Stromal cell of bone marrow (primary cell): ENCODE data around the gene CDK5RAP1.

ENCODE experiments used
- DNase-seq: peaks from one replicate; pipeline ENCODE4 v3.0.0-alpha.2; 2012; ENCODE audit warnings: low read depth

The CDK5RAP1 gene

DNA sequence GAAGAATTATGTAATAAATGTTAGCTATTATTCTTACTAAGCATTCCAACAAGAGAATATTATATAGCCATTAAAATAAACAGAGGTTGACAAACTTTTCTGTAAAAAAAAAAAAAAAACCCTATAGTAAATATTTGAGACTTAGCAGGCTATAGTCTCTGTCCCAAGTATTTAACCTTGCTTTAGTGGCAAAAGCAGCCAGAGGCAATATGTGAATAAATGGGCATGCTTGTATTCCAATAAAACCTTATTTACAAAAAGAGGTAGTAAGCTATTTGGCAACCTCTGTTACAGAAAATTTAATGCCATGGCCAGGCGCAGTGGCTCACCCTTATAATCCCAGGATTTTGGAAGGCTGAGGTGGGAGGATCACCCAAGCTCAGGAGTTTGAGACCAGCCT lies 14.6 kb downstream of the CDK5RAP1 start:
- DNase-seq = no peak

DNA sequence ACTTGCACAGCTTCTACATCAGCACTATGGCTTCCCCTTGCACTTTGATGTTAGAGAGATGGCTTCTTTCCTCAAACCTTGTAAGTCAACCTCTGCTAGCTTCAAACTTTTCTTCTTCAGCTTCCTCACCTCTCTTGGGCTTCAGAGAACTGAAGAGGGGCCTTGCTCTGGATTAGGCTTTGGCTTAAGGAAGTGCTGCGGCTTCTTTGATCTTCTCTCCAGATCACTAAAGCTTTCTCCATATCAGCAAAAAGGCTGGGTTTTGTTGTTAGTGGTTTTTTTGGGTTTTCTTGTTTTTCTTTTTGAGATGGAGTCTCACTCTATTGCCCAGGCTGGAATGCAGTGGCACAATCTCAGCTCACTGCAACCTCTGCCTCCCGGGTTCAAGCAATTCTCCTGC lies 24.0 kb downstream of the CDK5RAP1 start:
- DNase-seq = no peak

DNA sequence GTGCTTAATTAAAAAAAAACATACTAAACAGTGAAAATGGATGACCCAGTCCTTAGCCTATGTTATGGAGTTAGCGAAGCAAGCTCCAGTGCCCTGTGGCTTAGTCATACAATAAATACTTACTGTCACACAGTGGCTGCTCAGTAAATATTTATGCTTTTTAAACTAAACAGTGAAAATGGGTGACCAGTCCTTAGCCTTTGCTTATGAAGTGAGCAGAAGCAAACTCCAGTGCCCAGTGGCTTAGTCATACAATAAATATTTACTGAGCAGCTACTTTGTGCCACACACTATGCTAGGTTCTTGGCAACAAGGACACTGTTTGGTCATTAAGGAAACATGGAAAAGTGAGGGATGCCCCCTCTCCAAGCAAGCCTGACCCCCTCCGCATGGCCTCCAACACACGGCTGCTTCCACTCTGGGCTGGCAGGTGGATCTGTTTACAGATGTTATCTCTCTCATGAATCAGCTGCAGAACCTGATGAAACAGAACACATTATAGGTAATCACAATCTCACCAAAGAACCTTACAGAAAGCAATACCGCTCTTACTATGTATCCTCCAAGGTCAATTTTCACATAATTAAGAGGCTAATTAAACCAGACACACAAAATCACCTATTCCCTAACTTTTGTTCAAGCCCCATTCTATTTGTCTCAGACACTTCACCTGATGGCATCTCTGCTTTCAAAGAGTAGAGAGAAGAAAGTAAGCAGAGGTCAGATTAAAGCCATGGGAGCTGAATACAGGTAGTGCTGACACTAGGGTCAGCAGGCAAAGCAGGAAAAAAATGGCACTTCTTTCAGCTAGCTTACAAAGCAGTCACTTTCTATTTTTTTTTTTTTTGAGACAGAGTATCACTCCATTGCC lies 27.3 kb downstream of the CDK5RAP1 start:
- peak; percentile 14 for DNase-seq

DNA sequence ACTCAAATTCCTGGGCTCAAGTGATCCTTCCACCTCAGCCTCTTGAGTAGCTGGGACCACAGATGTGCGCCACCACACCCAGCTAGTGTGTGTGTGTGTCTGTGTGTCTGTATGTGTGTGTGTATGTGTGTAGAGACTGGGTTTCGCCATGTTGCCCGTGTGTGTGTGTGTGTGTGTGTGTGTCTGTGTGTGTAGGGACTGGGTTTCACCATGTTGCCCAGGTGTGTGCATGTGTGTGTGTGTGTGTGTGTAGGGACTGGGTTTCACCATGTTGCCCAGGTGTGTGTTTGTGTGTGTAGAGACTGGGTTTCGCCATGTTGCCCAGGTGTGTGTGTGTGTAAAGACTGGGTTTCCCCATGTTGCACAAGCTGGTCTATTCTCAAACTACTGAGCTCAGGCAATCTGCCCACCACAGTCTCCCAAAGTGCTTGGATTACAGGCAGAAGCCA lies 28.3 kb downstream of the CDK5RAP1 start:
- no peak for DNase-seq

DNA sequence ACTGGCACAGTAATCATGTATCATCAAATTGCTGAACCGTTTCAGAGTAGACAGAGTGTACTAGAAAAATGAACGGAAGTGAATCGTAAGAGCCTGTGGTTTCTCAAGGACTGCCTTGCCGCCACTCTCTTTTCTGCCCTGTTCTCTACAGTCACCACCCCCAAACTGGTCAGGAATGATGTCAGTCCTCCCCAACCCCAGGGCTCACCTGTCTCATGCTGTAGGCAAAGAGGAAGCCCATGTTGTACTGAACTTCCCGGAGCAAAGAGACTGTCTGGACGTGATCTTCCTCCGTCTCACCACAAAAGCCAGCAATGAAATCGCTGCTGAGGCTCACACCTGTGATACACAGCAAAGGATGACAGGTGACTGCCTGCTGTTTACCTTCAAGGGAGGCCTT lies 31.0 kb downstream of the CDK5RAP1 start:
- no peak for DNase-seq

DNA sequence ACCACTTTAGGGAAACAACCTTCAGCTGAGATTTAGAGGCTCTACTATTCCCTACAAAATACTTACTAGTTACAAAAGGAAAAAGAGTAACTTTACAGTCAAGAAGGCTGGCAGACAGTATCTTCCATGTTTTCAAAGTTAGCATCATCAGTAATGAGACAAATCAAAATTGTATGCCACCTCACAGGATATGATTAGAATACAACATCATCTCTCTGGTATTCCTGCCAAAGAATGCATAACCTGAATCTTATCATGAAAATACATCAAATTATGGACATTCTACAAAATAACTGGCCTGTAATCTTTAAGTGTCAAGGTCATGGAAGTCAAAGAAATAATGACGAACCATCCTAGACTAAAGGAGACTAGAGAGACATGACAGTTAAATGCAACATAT lies 38.4 kb downstream of the CDK5RAP1 start:
- no peak for DNase-seq

DNA sequence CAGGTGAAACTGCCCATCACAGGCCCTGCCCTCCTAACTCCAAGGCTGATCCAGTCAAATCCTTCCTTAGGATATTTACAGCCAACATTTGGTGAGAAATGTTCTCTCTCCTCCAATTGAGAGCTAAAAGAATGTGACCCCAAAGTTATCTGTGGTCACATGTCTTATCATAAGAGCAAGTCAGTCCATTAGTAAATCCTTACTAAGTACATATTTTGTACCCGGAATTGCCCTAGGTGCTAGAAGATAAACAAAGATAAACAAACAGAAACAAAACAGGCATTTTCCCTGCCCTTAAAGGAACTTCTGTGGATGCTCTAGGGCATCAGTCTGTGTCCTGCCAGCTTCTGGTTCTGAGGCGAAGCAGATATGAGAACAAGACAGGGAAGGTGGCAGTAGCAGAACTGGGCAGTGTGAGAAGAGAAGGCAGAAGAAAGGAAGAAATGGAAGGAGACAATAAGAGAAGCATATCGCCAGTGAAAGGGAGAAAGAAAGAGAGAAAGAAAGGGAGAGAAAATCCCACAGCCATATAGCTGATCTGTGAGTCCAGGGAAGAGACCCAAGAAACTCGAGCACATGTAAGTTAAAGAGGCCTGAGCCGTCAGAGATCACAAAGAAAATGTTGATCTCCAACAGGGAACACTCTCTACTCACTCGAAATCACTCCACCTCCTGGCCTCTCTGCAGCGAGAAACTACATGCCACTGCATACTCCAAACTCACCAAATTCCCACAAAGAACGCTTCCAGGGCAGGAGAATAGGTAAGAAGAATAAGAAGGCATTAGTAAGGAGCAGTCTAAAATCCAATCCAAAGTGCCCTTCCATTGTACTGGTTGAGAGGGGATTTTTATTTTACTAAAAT lies 41.7 kb downstream of the CDK5RAP1 start:
- DNase-seq = no peak

DNA sequence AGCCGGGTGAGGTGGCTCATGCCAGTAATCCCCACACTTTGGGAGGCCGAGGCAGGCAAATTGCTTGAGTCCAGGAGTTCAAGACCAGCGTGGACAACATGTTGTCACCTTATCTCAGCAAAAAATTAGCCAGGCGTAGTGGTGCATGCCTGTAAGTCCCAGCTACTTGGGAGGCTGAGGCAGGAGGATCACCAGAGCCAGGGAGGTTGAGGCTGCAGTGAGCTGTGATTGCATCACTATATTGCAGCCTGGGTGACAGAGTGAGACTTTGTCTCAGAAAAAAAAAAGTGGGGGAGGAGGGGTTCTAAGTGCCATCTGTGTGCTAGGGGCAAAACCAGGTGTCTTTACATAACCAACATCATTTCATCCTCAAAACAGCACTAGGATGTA lies 48.3 kb downstream of the CDK5RAP1 start:
- DNase-seq = no peak

DNA sequence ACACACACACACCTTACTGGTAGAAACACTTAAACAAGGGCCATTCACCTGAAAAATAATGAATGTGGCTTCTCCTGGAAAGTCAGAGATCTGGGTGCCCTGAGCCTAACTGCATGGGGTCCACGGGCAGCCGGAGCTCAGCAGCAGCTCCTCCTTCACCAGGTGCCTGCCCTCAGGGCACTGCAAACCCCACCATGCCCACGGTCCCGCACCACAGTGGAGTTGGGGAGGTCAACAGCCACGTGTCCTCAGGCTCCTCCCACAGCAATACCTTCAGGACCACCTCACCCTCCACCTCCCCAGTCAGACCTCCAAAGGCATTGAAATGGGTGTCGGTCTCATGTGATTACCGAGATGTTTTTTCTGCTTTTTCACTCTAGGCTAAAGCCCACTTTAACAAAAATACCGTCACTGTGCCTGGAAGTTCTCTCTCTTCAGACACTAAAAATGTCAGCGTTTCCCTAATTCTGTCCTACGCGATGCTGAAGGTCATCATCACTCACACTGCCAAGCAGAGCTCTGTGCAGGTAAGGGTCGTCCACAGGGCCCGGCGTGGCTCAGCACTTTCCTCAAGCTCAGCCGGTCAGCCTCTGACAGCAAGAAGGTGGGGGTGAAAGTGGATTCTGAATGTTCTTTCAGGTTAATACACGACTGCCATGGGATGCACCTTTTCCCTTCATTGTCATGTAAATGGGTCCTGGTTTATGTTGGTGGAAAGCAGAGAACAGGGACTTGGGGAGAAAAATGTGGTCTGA lies 48.9 kb downstream of the CDK5RAP1 start:
- no peak for DNase-seq

DNA sequence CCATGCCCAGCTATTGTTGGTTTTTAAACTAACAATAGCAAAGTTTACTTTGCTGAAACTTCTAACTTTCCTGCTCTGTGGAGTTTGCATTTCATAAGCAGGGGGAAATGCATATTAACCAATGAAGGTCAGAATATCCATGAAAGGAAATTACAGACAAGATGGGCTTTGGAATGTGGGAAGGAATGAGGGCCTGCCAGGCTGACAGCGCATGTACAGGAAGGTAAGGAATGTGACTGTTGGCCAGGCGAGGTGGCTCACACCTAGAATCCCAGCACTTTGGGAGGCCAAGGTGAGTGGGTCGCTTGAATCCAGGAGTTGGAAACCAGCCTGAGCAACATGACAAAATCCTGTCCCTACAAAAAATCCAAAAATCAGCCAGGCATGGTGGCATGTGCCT lies 49.6 kb downstream of the CDK5RAP1 start:
- DNase-seq = no peak

DNA sequence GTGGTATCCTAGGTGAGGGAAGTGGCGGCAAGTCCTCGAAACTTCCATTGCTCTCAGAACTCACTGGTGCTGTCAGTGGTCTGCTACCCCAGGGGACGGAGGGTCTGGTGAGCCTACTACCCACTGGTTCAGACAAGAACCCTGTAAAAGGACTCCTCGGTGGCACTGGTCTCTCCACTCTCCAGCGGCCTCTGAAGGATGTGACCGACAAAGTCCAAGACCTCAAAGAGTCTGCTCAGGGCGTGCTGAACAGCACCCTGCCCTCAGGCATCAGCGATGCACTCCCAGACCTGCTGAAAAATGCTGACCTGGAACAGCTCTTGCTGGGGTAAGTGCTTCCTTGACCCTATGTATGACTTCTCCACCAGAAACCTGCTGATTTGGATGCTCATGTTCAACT lies 51.8 kb downstream of the CDK5RAP1 start:
- no peak for DNase-seq

DNA sequence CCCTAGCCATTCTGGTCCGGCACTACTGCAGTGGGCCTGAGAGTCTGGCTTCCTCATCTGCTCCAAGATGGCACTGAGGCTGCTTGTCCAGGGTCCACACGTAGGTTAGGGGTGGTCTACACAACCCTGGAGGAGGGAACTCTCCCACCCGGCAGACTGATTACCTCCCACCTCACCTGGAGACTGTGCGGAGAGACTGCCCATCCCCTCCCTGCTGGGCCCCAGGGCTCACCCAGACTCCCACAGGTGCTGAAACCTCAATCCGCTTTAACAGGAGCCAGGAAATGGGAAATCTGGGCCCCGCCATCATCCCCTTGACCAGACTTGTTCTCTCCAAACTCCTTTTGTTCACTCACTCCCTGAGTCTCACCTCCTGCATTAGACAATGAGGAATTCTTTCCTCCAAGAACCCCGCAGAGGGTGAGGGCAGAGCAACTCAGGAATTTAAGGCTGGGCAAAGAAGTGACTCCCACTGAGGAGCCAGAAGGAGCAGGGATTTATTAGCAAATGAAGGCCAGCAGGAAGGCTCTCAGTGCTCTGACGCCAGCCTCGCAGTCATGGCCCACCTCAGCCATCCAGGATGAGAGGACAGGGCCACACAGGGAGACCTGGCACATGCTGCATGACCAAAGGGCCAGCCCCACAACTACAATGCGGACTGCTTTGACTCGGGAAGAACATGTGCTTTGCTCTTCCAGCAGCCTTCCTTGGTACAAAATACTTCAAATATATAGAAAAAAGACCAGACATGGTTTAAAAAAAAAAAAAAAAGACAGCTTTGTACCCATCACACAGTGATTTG lies 53.0 kb downstream of the CDK5RAP1 start:
- DNase-seq = no peak

DNA sequence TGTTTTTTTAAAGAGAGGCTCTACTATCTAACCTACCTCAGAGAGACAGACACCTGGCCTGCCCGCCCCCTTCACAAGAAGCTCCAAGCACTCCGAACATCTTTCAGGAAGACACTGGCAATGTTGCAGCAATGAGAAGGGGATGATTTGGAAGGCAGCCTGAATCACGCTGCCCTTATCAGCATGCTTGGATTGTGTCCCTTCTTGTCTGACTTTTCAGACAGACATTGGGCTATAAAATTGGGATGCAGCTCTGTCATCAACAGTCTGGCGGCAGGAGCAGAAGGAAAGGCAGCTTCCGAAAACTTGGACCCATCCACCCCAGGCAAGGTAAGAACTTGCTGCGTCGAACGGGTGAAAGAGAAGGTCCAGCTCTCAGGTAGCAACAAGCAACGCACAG lies 56.0 kb downstream of the CDK5RAP1 start:
- no peak for DNase-seq

DNA sequence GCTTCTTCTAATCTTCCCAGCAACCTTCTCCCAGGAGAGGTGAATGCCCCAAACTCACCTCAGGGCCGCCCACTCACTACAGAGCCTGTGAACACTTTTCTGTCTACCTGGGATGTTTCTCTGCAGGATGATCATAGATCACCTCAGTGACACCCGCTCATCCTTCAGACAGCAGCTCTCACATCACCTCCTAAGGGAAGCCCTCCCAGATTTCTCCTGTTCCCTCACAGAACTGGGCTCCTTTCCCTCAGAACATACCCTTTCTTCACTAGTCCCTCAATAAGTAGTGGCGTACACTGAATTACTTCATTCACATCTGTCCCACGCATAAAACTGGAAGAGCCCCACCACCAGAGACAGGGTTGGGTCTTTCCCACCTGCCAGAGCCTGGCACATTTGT lies 57.8 kb downstream of the CDK5RAP1 start:
- DNase-seq = no peak

DNA sequence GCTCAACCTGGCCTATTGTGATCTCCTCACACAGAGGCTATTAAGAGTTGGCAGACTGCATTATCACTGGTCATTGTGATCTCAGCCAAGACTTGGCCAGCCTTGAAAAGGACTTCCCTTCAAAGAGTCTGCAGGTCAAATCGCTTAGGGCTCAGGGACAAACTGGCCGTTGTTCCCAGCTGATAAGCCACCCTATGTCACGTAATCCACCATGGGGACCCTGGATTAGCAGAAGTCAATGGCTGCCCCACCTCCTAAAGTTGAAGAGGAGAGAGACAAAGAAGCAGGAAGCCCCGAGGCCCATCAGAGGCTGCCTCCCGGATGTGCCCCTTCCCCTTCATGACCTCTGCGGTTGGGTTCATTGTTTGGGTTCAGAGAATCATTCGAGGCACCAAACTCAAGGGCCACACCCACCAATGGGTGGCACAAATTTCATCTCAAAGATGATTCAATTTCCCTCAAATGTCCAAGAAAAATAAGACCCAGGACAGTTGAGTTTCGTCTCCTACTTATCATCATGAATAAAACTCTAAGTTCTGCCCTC lies 61.7 kb downstream of the CDK5RAP1 start:
- no peak for DNase-seq

DNA sequence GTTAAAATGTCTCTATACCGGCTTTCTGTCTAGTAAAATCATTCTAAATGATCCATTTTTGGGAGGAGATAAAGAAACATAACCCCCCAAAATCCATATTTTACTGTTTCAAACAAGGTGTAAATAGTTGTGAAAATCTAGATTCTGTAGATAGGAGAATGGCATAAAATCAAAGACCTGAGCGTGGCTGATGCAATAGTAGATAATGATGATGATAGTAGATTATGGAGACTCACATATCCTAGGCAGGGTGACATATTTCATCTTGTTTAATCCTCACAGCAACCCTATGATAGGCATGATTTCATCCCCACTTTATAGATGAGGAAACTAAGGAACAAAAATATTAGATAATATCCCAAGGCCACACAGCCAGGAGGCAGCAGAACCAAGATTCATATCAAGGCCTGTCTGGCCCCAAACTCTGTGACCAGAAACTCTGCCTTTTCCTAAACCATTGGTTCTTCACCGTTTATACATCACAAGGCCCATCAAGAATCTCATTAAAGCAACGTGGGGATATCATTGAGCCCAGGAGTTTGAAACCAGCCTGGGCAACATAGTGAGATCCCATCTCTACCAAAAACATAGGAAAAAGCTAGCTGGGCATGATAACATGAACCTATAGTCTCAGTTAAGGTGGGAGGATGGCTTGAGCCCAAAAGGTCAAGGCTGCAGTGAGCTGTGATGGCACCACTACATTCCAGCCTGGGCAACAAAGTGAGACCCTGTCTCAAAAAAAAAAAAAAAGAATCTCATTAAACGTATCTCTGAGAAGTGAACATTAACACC lies 62.7 kb downstream of the CDK5RAP1 start:
- DNase-seq = no peak

DNA sequence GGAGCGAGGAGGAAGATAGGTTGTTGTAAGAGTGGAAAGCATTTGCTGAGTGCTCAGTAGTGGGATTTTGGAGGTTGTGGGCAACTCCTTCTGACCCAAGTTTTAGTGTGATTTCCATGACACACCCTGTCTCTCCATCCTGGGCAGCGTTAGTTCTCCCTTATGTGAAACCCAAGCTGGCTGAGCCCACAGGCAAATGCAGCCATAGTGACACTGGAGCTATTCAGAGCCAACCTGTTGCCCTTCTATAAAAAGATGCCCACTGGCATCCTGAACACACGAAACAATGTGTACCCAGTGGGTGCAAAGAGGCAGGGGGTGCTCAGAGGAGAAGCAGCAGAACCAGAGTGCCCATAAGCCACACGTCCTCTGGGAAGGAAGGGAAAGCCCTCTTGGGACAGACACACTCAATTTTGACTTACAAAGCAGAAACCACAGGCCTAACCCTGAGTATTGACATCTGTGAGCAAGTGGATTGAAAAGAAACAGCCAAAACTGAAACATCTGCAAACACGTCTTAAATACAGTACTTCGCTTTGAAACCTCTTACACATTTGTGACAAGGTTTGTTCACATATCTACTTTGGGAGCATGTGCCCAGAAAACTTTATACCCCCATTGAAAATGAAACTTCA lies 63.7 kb downstream of the CDK5RAP1 start:
- DNase-seq = no peak

DNA sequence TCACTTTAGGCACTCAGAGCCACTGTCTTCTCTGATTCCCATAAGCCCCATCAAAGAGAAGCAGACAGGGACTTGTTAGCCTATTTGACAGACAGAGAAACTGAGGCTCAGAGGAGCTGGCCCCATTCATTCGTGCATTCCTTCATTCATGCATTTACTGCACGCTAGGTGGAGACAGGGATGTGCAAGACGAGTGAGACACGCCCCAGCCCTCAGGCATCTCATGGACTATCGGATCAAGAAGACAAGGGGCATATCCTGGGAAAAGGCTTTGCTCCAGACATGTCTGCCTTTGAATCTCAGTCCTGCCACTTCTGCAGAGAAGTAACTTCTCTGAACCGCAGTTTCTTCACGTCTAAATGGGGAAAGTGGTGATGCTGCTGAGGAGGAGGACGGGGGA lies 64.2 kb downstream of the CDK5RAP1 start:
- no peak for DNase-seq

DNA sequence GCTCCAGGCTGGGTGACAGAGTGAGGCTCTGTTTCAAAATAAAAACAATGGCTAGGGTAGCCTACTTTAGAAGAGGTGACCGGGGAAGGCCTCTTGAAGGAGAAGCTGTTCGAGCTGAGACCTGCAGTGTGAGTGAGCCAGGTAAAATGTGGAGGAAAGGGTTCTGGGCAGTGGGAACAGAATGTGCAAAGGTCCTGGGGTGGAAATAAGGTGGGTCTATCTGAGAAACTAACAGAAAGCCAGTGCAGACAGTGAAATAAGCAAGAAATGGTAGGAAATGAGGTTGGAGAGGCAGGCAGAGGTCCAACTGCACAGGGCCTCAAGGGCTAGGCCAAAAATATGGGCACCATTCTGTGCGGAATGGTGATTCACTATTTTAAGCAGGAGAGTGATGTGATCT lies 64.9 kb downstream of the CDK5RAP1 start:
- no peak for DNase-seq

DNA sequence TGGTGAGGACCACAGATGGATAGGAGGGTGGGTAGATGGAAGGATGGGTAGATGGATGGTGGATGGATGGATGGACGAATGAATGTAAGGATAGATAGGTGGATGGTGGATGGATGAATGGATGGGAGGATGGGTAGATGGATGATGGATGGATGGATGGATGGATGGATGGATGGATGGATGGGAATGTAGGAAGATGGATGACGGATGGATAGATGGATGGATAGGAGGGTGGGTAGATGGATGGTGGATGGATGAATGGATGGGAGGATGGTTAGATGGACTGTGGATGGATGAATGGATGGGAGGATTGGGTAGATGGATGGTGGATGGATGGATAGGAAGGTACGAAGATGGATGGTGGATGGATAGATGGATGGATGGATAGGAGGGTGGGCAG lies 67.2 kb downstream of the CDK5RAP1 start:
- DNase-seq = no peak
